Stimulated activated memory B cell treated with anti-CD40 and anti-IgM and Interleukin-4, amounts not matched to agents 10 μg/mL and 1 μg/mL and 100 μg/mL, for 72 hours (primary cell): ENCODE results near the gene PP2D1.
A peak's percentile ranks its signal among the peaks of the same experiment; 100 is the strongest.

ENCODE experiments used
- ATAC-seq: fragments of 150-1000 bp; cut with Tn5 transposase; 2 replicates; pipeline ENCODE4 v1.10.0; 2021
- H3K27ac Mint-ChIP-seq: one replicate; pipeline ENCODE4 v1.8.0; 2022; ENCODE audit warnings: mild to moderate bottlenecking, mixed read lengths
- H3K27me3 Mint-ChIP-seq: one replicate; pipeline ENCODE4 v1.8.0; 2022; ENCODE audit warnings: mixed read lengths
- H3K36me3 Mint-ChIP-seq: one replicate; pipeline ENCODE4 v1.8.0; 2022; ENCODE audit warnings: mixed read lengths
- H3K4me1 Mint-ChIP-seq: one replicate; pipeline ENCODE4 v1.8.0; 2022; ENCODE audit warnings: mixed read lengths
- H3K4me3 Mint-ChIP-seq: one replicate; pipeline ENCODE4 v1.8.0; 2022; ENCODE audit warnings: mild to moderate bottlenecking, moderate library complexity, mixed read lengths
- H3K9me3 Mint-ChIP-seq: one replicate; pipeline ENCODE4 v1.8.0; 2022; ENCODE audit warnings: mixed read lengths

Gene PP2D1

GRCh38 chr3:20012164-20012563 is at the start of gene PP2D1:
Gene PP2D1, minus strand, starts transcription at chr3:20012264. Its CDS starts 192 bp downstream, at chr3:20012072.
- H3K27me3 Mint-ChIP-seq, result no peaks in the 10 kb centered on the region
- no peaks in the 10 kb centered on the region for H3K9me3 Mint-ChIP-seq
- no peak within 1 kb of the TSS for H3K27ac Mint-ChIP-seq
- H3K4me1 Mint-ChIP-seq, result no peaks in the 10 kb centered on the region
- H3K4me3 Mint-ChIP-seq, result no peak within 1 kb of the TSS
- peaks cover 6% of the 10 kb centered on the region for H3K36me3 Mint-ChIP-seq
- no peak for ATAC-seq

GRCh38 chr3:20060974-20061685 is 49.1 kb upstream of the PP2D1 start:
- H3K9me3 Mint-ChIP-seq, result peaks cover 2% of the 10 kb centered on the region
- no peak overlapping the region for H3K4me3 Mint-ChIP-seq
- peaks cover 8% of the 10 kb centered on the region for H3K36me3 Mint-ChIP-seq
- H3K4me1 Mint-ChIP-seq, result peaks cover 48% of the 10 kb centered on the region
- H3K27me3 Mint-ChIP-seq, result no peaks in the 10 kb centered on the region
- ATAC-seq, result no peak
- peak overlapping the region; percentile 28 for H3K27ac Mint-ChIP-seq

- peaks cover 2% of the 10 kb centered on the region for H3K9me3 Mint-ChIP-seq
- peaks cover 40% of the 10 kb centered on the region for H3K4me1 Mint-ChIP-seq
- H3K27me3 Mint-ChIP-seq, result no peaks in the 10 kb centered on the region
- no peak overlapping the region for H3K4me3 Mint-ChIP-seq
- no peak overlapping the region for H3K27ac Mint-ChIP-seq
- peaks cover 5% of the 10 kb centered on the region for H3K36me3 Mint-ChIP-seq
- no peak for ATAC-seq
Measured at GRCh38 chr3:20059929-20060328, 47.9 kb upstream of the PP2D1 start.

GRCh38 chr3:20057612-20058180 is 45.6 kb upstream of the PP2D1 start:
- H3K36me3 Mint-ChIP-seq, result peaks cover 4% of the 10 kb centered on the region
- H3K27ac Mint-ChIP-seq, result no peak overlapping the region
- no peaks in the 10 kb centered on the region for H3K27me3 Mint-ChIP-seq
- peaks cover 2% of the 10 kb centered on the region for H3K9me3 Mint-ChIP-seq
- ATAC-seq, result no peak
- peaks cover 33% of the 10 kb centered on the region for H3K4me1 Mint-ChIP-seq
- no peak overlapping the region for H3K4me3 Mint-ChIP-seq

- no peaks in the 10 kb centered on the region for H3K27me3 Mint-ChIP-seq
- H3K27ac Mint-ChIP-seq, result no peak overlapping the region
- peaks cover 4% of the 10 kb centered on the region for H3K36me3 Mint-ChIP-seq
- peaks cover 37% of the 10 kb centered on the region for H3K4me1 Mint-ChIP-seq
- peak; percentile 79 for ATAC-seq
- peaks cover 2% of the 10 kb centered on the region for H3K9me3 Mint-ChIP-seq
- no peak overlapping the region for H3K4me3 Mint-ChIP-seq
Measured at GRCh38 chr3:20056725-20057611, 44.9 kb upstream of the PP2D1 start.

- no peaks in the 10 kb centered on the region for H3K27me3 Mint-ChIP-seq
- H3K4me3 Mint-ChIP-seq, result no peak overlapping the region
- H3K9me3 Mint-ChIP-seq, result peaks cover 2% of the 10 kb centered on the region
- H3K27ac Mint-ChIP-seq, result no peak overlapping the region
- peaks cover 40% of the 10 kb centered on the region for H3K4me1 Mint-ChIP-seq
- H3K36me3 Mint-ChIP-seq, result peaks cover 4% of the 10 kb centered on the region
- no peak for ATAC-seq
Measured at GRCh38 chr3:20055842-20056241, 43.8 kb upstream of the PP2D1 start.

GRCh38 chr3:20055020-20055775 is 43.1 kb upstream of the PP2D1 start:
- H3K4me1 Mint-ChIP-seq, result peaks cover 38% of the 10 kb centered on the region
- no peak overlapping the region for H3K27ac Mint-ChIP-seq
- ATAC-seq, result peak; percentile 67
- no peak overlapping the region for H3K4me3 Mint-ChIP-seq
- no peaks in the 10 kb centered on the region for H3K27me3 Mint-ChIP-seq
- H3K36me3 Mint-ChIP-seq, result peaks cover 4% of the 10 kb centered on the region
- peaks cover 2% of the 10 kb centered on the region for H3K9me3 Mint-ChIP-seq

GRCh38 chr3:20054549-20054987 is 42.5 kb upstream of the PP2D1 start:
- Mint-ChIP-seq H3K36me3 (no peaks in the 10 kb centered on the region), H3K4me1 (peaks cover 38% of the 10 kb centered on the region), H3K4me3 (no peak overlapping the region), H3K9me3 (no peaks in the 10 kb centered on the region), H3K27me3 (no peaks in the 10 kb centered on the region), H3K27ac (no peak overlapping the region)
- ATAC-seq, result peak; percentile 93

- Mint-ChIP-seq H3K4me1 (peaks cover 49% of the 10 kb centered on the region), H3K4me3 (no peak overlapping the region), H3K27ac (peak overlapping the region; percentile 96)
Measured at GRCh38 chr3:20052851-20053250, 40.8 kb upstream of the PP2D1 start.

GRCh38 chr3:20051123-20051806 is 39.2 kb upstream of the PP2D1 start:
- Mint-ChIP-seq H3K27ac (peak overlapping the region; percentile 96), H3K27me3 (no peaks in the 10 kb centered on the region), H3K36me3 (no peaks in the 10 kb centered on the region), H3K9me3 (no peaks in the 10 kb centered on the region), H3K4me3 (no peak overlapping the region), H3K4me1 (peaks cover 60% of the 10 kb centered on the region)
- no peak for ATAC-seq

More at GRCh38 chr3:20052851-20053250, 40.8 kb upstream of the PP2D1 start:
- Mint-ChIP-seq H3K36me3 (no peaks in the 10 kb centered on the region), H3K27me3 (no peaks in the 10 kb centered on the region), H3K9me3 (no peaks in the 10 kb centered on the region)
- ATAC-seq, result no peak

- peak overlapping the region; percentile 96 for H3K27ac Mint-ChIP-seq
- no peaks in the 10 kb centered on the region for H3K36me3 Mint-ChIP-seq
- peak overlapping the region; percentile 77 for H3K4me3 Mint-ChIP-seq
- no peak for ATAC-seq
- H3K9me3 Mint-ChIP-seq, result no peaks in the 10 kb centered on the region
- no peaks in the 10 kb centered on the region for H3K27me3 Mint-ChIP-seq
- H3K4me1 Mint-ChIP-seq, result peaks cover 74% of the 10 kb centered on the region
Measured at GRCh38 chr3:20047976-20048883, 36.2 kb upstream of the PP2D1 start.

GRCh38 chr3:20047341-20047779 is 35.3 kb upstream of the PP2D1 start:
- H3K27ac Mint-ChIP-seq, result peak overlapping the region; percentile 96
- H3K4me1 Mint-ChIP-seq, result peaks cover 74% of the 10 kb centered on the region
- no peaks in the 10 kb centered on the region for H3K9me3 Mint-ChIP-seq
- H3K36me3 Mint-ChIP-seq, result no peaks in the 10 kb centered on the region
- ATAC-seq, result no peak
- no peaks in the 10 kb centered on the region for H3K27me3 Mint-ChIP-seq
- H3K4me3 Mint-ChIP-seq, result peak overlapping the region; percentile 77

GRCh38 chr3:20046556-20046955 is 34.5 kb upstream of the PP2D1 start:
- Mint-ChIP-seq H3K27me3 (no peaks in the 10 kb centered on the region), H3K9me3 (no peaks in the 10 kb centered on the region), H3K4me3 (no peak overlapping the region), H3K4me1 (peaks cover 75% of the 10 kb centered on the region), H3K36me3 (no peaks in the 10 kb centered on the region), H3K27ac (peak overlapping the region; percentile 96)
- no peak for ATAC-seq
